Activated CD8-positive, alpha-beta memory T cell treated with anti-CD3 and anti-CD28 coated beads for 1 hour (primary cell): Measurements from ENCODE around the gene NPR3.
"Not testable (repeated sequence)": the region's sequence is repeated elsewhere in the genome, so short reads cannot be mapped to it uniquely, and the experiment has no call there.

Source experiments
- DNase-seq, 2 donors: peaks; one replicate each; pipeline ENCODE4 v3.0.0-alpha.2; 2020; ENCODE audit warnings: low read depth in 1 of 2; ENCODE audit errors: extremely low read depth in 1 of 2

Gene NPR3

GRCh38 chr5:32760091-32760509, 49.0 kb downstream of the NPR3 start:
- DNase-seq: no peak

GRCh38 chr5:32765266-32765665, 54.1 kb downstream of the NPR3 start:
- no peak for DNase-seq

- DNase-seq: no peak
Observed at GRCh38 chr5:32767948-32768467, 56.9 kb downstream of the NPR3 start.

GRCh38 chr5:32769711-32770110, 58.6 kb downstream of the NPR3 start:
- DNase-seq: no peak

GRCh38 chr5:32770444-32770843, 59.3 kb downstream of the NPR3 start:
- DNase-seq: no peak

GRCh38 chr5:32771037-32771436, 59.9 kb downstream of the NPR3 start:
- no peak for DNase-seq

GRCh38 chr5:32773944-32774343, 62.8 kb downstream of the NPR3 start:
- no peak for DNase-seq

GRCh38 chr5:32776200-32776599, 65.1 kb downstream of the NPR3 start:
- no peak for DNase-seq

- DNase-seq: no peak
Observed at GRCh38 chr5:32777222-32777621, 66.1 kb downstream of the NPR3 start.

GRCh38 chr5:32777733-32778132, 66.6 kb downstream of the NPR3 start:
- no peak for DNase-seq

- no peak for DNase-seq
Observed at GRCh38 chr5:32778403-32778802, 67.3 kb downstream of the NPR3 start.

- DNase-seq: no peak
Observed at GRCh38 chr5:32779754-32780415, 68.8 kb downstream of the NPR3 start.

GRCh38 chr5:32780508-32780919, 69.4 kb downstream of the NPR3 start:
- DNase-seq: no peak

GRCh38 chr5:32783661-32784060, 72.5 kb downstream of the NPR3 start:
- DNase-seq: no peak

GRCh38 chr5:32785611-32786254, 74.6 kb downstream of the NPR3 start:
- no peak for DNase-seq

- DNase-seq: no peak
Observed at GRCh38 chr5:32786311-32786710, 75.2 kb downstream of the NPR3 start.

- no peak for DNase-seq
Observed at GRCh38 chr5:32790411-32790951, 79.4 kb downstream of the NPR3 start.

- DNase-seq: no peak
Observed at GRCh38 chr5:32791536-32792243, 80.6 kb downstream of the NPR3 start.

GRCh38 chr5:32794086-32794485, 83.0 kb downstream of the NPR3 start:
- DNase-seq: no peak

GRCh38 chr5:32802764-32803163, 91.6 kb downstream of the NPR3 start:
- no peak for DNase-seq

- no peak for DNase-seq
Observed at GRCh38 chr5:32803656-32804055, 92.5 kb downstream of the NPR3 start.

GRCh38 chr5:32805462-32805861, 94.3 kb downstream of the NPR3 start:
- DNase-seq: not testable (repeated sequence)
